HFFc6 (cell line): ENCODE results near the gene NBPF15. TPM values are rescaled to one million over a fixed set of nuclear protein-coding genes. Genes with fewer than 3 reads are reported as not detected.
"Not testable (repeated sequence)": the region's sequence is repeated elsewhere in the genome, so short reads cannot be mapped to it uniquely, and the experiment has no call there.

Experiments
- DNase-seq: peaks from one replicate; pipeline ENCODE4 v3.0.0-alpha.2; 2018
- H3K27ac Mint-ChIP-seq: 2 replicates; pipeline ENCODE4 v1.8.0; 2020; ENCODE audit warnings: mild to moderate bottlenecking, mixed read lengths
- H3K27me3 Mint-ChIP-seq: 2 replicates; pipeline ENCODE4 v1.8.0; 2021; ENCODE audit warnings: mild to moderate bottlenecking, moderate library complexity, mixed read lengths; ENCODE audit not compliant: insufficient read depth
- H3K36me3 Mint-ChIP-seq: 2 replicates; pipeline ENCODE4 v1.8.0; 2021; ENCODE audit warnings: low read depth, mixed read lengths
- H3K4me1 Mint-ChIP-seq: 2 replicates; pipeline ENCODE4 v1.8.0; 2020; ENCODE audit warnings: low read depth, mixed read lengths
- H3K4me3 Mint-ChIP-seq: 2 replicates; pipeline ENCODE4 v1.8.0; 2020; ENCODE audit warnings: mild to moderate bottlenecking, moderate library complexity, mixed read lengths
- H3K9me3 Mint-ChIP-seq: 2 replicates; pipeline ENCODE4 v1.8.0; 2020; ENCODE audit warnings: mild to moderate bottlenecking, mixed read lengths
- CTCF ChIP-seq: fragments of 200-600 bp; sonication (generic); IDR thresholded peaks from 2 replicates; pipeline ENCODE4 v1.5.0; 2021; ENCODE audit warnings: antibody characterized with exemption, mild to moderate bottlenecking
- total RNA-seq, 6 experiments: library from RNA; stranded (reverse); fragmentation: NEBNext Ultra II Directional; extraction: Animal tissue kit (Norgen Biotek cat#: 25700); gene quantifications; 2 replicates in 1 of 6; 3 replicates in 5 of 6; pipeline ENCODE4 v1.2.3, GENCODE V29; 2021

NBPF15 gene
- total RNA-seq, 6 experiments from 2014 or later, result 28.3 to 32.3 (median 29.9) TPM

GRCh38 chr1:144439737-144440136, 21.7 kb downstream of the NBPF15 start:
- not testable (repeated sequence) for H3K27ac Mint-ChIP-seq, H3K36me3 Mint-ChIP-seq, H3K27me3 Mint-ChIP-seq, H3K4me3 Mint-ChIP-seq, H3K4me1 Mint-ChIP-seq, H3K9me3 Mint-ChIP-seq
- TF ChIP-seq CTCF, result peak; percentile 62
- DNase-seq, result peak; percentile 15

DNA sequence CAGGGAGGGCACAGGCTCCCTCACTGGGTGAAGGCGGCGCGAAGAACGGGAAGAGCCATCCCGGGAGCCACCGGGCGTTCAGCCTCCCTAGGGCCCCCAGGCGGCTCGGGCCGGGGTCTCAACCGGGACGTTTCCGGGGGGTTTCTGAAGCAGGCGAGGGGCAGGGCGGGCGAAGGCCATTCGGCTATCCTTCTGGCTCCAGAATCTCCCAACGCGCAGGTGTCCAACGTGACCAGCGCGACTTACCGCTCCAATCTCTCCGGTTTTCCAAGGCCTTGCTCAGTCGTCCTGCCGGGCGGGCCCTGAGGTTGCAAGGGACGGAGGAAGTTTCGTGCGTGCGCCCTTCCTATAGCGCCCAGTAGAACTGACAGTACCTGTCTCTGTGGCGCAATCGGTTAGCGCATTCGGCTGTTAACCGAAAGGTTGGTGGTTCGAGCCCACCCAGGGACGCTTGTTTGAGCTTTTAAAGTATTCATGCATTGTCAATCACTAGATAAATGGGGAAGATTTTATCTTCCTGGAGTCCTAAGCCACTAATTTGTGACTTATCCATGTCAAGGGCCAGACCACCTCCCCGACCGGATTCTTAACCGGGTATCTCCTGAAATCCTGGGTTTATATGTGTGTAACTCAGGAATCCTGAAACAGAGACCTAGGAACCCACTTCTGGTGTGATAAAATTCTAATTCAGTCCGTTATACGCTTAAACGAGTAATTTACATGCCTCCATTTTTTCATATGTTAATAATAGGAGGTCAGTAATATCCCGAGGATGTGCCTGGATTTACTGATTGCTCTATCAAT, 42.4 kb downstream of the NBPF15 start:
- H3K36me3 Mint-ChIP-seq, H3K27me3 Mint-ChIP-seq, H3K4me1 Mint-ChIP-seq, H3K9me3 Mint-ChIP-seq: not testable (repeated sequence)
- peak overlapping the region; percentile 85 for H3K4me3 Mint-ChIP-seq
- 0 out of 2 replicates have a peak, but pooled peaks have one; percentile 21 for TF ChIP-seq CTCF
- H3K27ac Mint-ChIP-seq, result peak overlapping the region; percentile 64; the same call in 1 of the 2 replicates
- DNase-seq, result peak; percentile 60

- Mint-ChIP-seq H3K27ac (peak overlapping the region; percentile 95), H3K4me3 (peak overlapping the region; percentile 90)
- DNase-seq, H3K9me3 Mint-ChIP-seq, H3K36me3 Mint-ChIP-seq, H3K27me3 Mint-ChIP-seq, H3K4me1 Mint-ChIP-seq: not testable (repeated sequence)
Measured at GRCh38 chr1:144413404-144414118, 47.9 kb downstream of the NBPF15 start.

DNA sequence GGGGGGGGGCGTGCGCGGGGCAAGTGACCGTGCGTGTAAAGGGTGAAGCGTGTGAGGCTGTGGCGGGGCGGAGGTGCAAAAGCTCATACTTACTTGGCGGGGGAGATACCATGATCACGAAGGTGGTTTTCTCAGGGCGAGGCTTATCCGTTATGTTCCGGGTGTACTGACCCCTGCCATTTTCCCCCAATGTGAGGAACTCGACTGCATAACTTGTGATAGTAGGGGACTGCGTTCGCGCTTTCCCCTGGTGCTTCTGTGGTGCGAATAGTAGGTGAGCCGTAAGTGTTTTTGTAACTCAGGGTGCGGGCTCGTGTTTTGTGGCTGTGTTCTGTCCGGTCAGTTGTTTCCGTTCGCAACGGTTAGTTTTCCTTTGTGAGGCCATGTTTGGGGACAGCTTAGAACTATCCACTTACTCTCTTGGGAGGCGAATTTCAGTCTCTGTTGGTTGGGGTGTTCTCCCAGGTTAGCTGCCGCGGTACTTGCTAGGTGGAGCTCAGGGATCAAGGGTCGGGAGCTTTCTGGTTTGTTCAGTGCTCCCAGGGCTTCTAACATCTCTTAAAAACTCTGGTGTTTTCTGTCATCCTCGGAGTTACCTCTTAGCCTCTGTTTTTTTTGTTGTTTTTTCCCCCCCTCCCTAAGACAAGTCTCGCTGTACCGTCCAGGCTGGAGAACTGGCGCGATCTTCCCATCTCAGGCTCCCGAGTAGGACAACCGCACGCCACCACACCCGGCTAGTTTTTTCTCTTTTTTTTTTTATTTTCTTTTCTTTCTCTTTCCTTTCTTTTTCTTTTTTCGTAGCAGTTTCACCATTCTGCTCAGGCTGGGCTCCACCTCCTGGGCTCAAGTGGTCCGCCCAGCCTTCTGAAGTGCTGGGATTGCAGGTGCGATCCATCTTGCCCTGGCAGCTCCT, 48.7 kb downstream of the NBPF15 start:
- H3K36me3 Mint-ChIP-seq, H3K9me3 Mint-ChIP-seq: not testable (repeated sequence)
- H3K4me3 Mint-ChIP-seq, result peak overlapping the region; percentile 90

GRCh38 chr1:144412068-144412471, 49.4 kb downstream of the NBPF15 start:
- H3K27ac Mint-ChIP-seq, result peak overlapping the region; percentile 95
- DNase-seq, result peak; percentile 79
- peak overlapping the region; percentile 90 for H3K4me3 Mint-ChIP-seq
- H3K27me3 Mint-ChIP-seq, H3K9me3 Mint-ChIP-seq, H3K36me3 Mint-ChIP-seq: not testable (repeated sequence)
- H3K4me1 Mint-ChIP-seq, result peaks cover 11% of the 10 kb centered on the region

More for the DNA sequence above, 48.7 kb downstream of the NBPF15 start:
- not testable (repeated sequence) for H3K4me1 Mint-ChIP-seq, H3K27me3 Mint-ChIP-seq
- peak overlapping the region; percentile 95 for H3K27ac Mint-ChIP-seq
- peak; percentile 96 for DNase-seq

- peak; percentile 39 for DNase-seq
- not testable (repeated sequence) for H3K27me3 Mint-ChIP-seq, H3K4me1 Mint-ChIP-seq, H3K9me3 Mint-ChIP-seq, H3K36me3 Mint-ChIP-seq, H3K4me3 Mint-ChIP-seq, H3K27ac Mint-ChIP-seq
Measured at GRCh38 chr1:144402807-144403206, 58.7 kb downstream of the NBPF15 start.

GRCh38 chr1:144371651-144372050, 89.8 kb downstream of the NBPF15 start:
- not testable (repeated sequence) for H3K27me3 Mint-ChIP-seq, H3K9me3 Mint-ChIP-seq, H3K36me3 Mint-ChIP-seq, H3K4me3 Mint-ChIP-seq, H3K4me1 Mint-ChIP-seq, H3K27ac Mint-ChIP-seq, DNase-seq

Other genes with a start within 250 kb of the NBPF15 start
- not detected for gene PPIAL4E, start 88.0 kb downstream of the NBPF15 start, total RNA-seq
- not detected for gene PPIAL4F, start 131.2 kb upstream of the NBPF15 start, total RNA-seq